Activated CD8-positive, alpha-beta T cell treated with anti-CD3 and anti-CD28 coated beads, Interleukin-2, amount 10 ng/mL, durations not matched to agents 7 days and 5 days (primary cell): ENCODE results near the gene CHD9. TPM values are rescaled to one million over a fixed set of nuclear protein-coding genes. Genes with fewer than 3 reads are reported as not detected.

Experiments
- ATAC-seq: fragments of 150-1000 bp; cut with Tn5 transposase; one replicate; pipeline ENCODE4 v1.10.0; 2021; ENCODE audit warnings: moderate library complexity
- CTCF ChIA-PET: fragments of 350-600 bp; sonication (Branson Sonifier 250); formaldehyde crosslinking; loops from one replicate; lab custom pipeline; 2021; ENCODE audit warnings: antibody characterized with exemption; lab: Charles Lee
- POLR2A ChIA-PET: fragments of 350-600 bp; sonication (Branson Sonifier 250); formaldehyde crosslinking; loops from one replicate; lab custom pipeline; 2021; ENCODE audit warnings: antibody characterized with exemption; lab: Charles Lee
- DNase-seq: peaks from one replicate; pipeline ENCODE4 v3.0.0-alpha.2; 2020
- H3K27ac Mint-ChIP-seq: one replicate; pipeline ENCODE4 v1.8.0; 2021; ENCODE audit warnings: mild to moderate bottlenecking, mixed read lengths
- H3K27me3 Mint-ChIP-seq: one replicate; pipeline ENCODE4 v1.8.0; 2021; ENCODE audit warnings: low read depth, mixed read lengths
- H3K36me3 Mint-ChIP-seq: one replicate; pipeline ENCODE4 v1.8.0; 2021; ENCODE audit warnings: low read depth, mixed read lengths
- H3K4me1 Mint-ChIP-seq: one replicate; pipeline ENCODE4 v1.8.0; 2021; ENCODE audit warnings: low read depth, mixed read lengths
- H3K4me3 Mint-ChIP-seq: one replicate; pipeline ENCODE4 v1.8.0; 2021; ENCODE audit warnings: mild to moderate bottlenecking, mixed read lengths
- H3K9me3 Mint-ChIP-seq: one replicate; pipeline ENCODE4 v1.8.0; 2022; ENCODE audit warnings: mixed read lengths; ENCODE audit not compliant: insufficient read depth
- total RNA-seq, 2 experiments: library from RNA; stranded (reverse); gene quantifications; one replicate each; pipeline ENCODE4 v1.2.3, GENCODE V29; 2021

Gene CHD9
- total RNA-seq, 2 experiments from 2014 or later: 23.5 to 32.1 TPM

DNA sequence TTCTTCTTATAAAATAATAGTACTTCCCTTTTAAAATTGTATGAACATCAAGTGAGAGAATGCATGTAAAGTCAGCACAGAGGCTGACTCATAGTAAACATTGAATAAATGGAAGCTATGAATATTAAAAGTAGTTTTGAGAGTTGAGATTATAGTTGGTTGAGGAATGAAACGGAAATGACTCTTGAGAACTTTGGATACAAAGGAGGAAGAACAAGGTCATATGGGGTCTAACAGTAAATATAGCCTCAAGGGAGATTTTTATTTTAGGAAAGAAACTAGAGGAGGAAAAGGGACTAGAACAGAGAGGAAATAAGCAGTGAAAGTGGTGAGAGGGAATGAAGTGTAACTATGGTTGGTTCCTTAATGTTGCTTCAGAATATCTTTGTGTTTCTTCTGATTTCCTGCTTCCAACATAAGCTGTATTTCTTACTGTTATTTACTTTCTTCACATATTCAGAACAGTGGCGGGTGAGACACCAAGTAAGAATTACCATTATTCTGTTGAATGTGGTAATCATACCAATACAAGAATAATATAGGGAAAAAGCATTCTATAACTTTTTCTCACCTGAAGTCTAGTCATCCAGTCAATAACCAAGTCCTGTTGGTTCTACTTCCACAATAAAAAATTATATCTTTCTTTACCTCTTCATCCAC is 165.1 kb downstream of the CHD9 start:
- H3K27ac Mint-ChIP-seq: no peak overlapping the region
- H3K4me1 Mint-ChIP-seq: no peaks in the 10 kb centered on the region
- H3K9me3 Mint-ChIP-seq: no peaks in the 10 kb centered on the region
- no peak for ATAC-seq
- no peak overlapping the region for H3K4me3 Mint-ChIP-seq
- ChIA-PET CTCF (interaction anchor here (1.3 to 1.4 kb wide), 2 partner anchors 12 to 58 kb away, joined by 3 to 4 read pairs; no protein-coding TSS in a partner anchor), POLR2A (no interaction called here)
- no peaks in the 10 kb centered on the region for H3K27me3 Mint-ChIP-seq
- no peak for DNase-seq
- no peaks in the 10 kb centered on the region for H3K36me3 Mint-ChIP-seq

DNA sequence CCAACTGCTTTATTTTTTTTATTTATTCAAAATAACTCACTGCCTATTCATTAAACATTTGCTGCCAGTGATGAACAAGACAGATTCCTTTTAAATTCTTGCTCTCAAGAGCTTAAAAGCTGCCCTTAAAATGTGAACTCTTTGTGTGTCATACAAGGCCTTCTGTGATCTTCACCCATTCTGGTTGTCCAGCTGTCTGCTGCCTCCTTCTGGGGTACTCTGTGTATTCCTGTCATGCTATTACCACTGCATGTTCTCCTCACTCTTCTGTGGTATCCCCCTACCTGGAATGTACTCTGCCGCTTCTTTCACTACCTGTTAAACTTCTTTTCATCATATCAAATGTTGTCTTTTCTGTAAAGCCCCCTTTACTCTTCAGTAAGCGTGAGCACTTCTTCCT is 165.8 kb downstream of the CHD9 start:
- Mint-ChIP-seq H3K36me3 (no peaks in the 10 kb centered on the region), H3K27ac (no peak overlapping the region), H3K27me3 (no peaks in the 10 kb centered on the region), H3K9me3 (no peaks in the 10 kb centered on the region), H3K4me3 (no peak overlapping the region), H3K4me1 (no peaks in the 10 kb centered on the region)
- POLR2A ChIA-PET: no interaction called here
- CTCF ChIA-PET: interaction anchor here (1.1 to 1.4 kb wide), 3 partner anchors 13 to 165 kb away, joined by 3 to 4 read pairs (median 3); no protein-coding TSS in a partner anchor
- DNase-seq (no peak), ATAC-seq (no peak)

DNA sequence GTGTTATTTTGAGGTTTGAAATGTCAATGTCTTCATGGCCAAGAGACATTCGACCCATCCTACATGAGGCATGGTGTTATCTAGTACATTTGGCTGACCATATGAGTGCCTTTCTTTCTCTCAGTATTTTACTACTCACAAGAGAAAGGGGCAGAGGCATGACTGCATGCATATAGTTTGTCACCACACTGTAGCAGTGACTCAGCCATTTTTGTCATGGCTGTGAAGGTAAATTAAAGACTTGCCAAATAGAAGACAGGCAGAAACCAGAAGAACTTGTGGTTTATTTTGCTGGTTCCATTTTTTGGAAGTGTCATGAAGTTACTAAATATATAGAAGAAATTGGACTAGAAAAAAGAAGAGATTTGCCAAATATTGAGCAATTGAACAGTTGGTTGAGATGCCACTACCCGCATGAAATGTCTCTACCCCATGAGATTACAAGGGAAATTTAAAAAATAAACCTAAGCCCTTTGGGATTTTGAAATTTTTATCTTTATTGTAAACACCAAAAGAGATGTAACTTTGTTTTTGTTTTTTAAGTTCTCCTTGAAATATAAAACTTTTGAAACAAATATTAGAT is 170.3 kb downstream of the CHD9 start:
- Mint-ChIP-seq H3K4me1 (no peaks in the 10 kb centered on the region), H3K27me3 (no peaks in the 10 kb centered on the region), H3K36me3 (peaks cover 9% of the 10 kb centered on the region), H3K9me3 (no peaks in the 10 kb centered on the region), H3K27ac (no peak overlapping the region), H3K4me3 (no peak overlapping the region)
- no peak for ATAC-seq
- ChIA-PET POLR2A (no interaction called here), CTCF (no interaction called here)
- no peak for DNase-seq

DNA sequence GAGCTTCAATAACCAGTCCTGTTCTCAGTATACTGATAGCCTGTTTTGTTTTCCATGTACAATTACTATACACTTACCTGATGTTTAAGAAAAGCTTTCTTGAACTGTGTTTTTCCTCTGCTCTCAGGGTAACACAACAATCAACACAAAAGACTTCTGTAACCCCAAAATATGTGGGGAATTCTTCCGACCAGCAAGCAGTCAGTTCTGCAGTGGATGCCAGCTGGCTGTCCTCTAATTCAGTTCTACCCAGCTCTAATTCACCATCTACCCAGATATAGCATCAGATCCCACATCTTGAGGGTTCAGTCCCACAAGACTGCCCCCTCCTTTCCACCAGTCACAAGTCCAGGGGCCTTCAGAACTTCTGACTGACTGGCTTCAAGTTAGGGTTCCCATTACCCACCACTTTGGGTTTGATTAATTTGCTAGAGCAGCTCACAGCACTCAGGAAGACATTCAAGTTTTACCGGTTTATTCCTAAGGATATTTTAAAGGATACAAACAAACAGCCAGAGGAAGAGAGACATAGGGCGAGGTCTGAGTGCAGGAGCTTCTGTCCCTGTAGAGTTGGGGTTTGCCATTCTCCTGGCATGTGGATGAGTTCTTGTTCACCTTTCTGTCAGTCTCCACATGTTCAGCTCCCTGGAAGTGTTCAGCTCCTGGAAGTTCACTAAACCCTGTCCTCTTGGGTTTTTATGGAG is 178.2 kb downstream of the CHD9 start:
- ATAC-seq: no peak
- Mint-ChIP-seq H3K27me3 (no peaks in the 10 kb centered on the region), H3K27ac (no peak overlapping the region), H3K4me1 (no peaks in the 10 kb centered on the region), H3K36me3 (peaks cover 27% of the 10 kb centered on the region), H3K9me3 (no peaks in the 10 kb centered on the region), H3K4me3 (no peak overlapping the region)
- DNase-seq: no peak
- ChIA-PET POLR2A (no interaction called here), CTCF (no interaction called here)

DNA sequence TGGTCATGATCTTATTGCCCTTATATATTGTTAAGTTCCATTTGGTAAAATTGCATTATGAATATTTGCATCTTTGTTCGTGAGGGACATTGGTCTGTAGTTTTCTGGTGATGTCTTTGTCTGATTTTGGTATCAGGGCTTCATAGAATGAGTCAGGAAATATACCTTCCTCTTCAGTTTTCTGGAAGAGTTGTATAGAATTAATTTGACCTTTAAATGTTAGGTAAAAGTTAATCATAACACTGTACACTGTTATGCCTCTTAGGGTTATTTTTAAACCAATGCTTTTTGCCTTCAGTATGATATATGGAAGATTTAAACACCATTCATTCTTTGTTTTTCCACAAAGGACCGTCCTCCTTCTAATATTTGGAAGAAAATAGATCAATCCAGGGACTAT is 180.0 kb downstream of the CHD9 start:
- ChIA-PET POLR2A (no interaction called here), CTCF (no interaction called here)
- no peak for DNase-seq
- peaks cover 26% of the 10 kb centered on the region for H3K36me3 Mint-ChIP-seq
- H3K4me3 Mint-ChIP-seq: no peak overlapping the region
- no peaks in the 10 kb centered on the region for H3K9me3 Mint-ChIP-seq
- no peaks in the 10 kb centered on the region for H3K4me1 Mint-ChIP-seq
- no peak overlapping the region for H3K27ac Mint-ChIP-seq
- H3K27me3 Mint-ChIP-seq: no peaks in the 10 kb centered on the region
- no peak for ATAC-seq

GRCh38 chr16:53235851-53236250 is 181.1 kb downstream of the CHD9 start:
- POLR2A ChIA-PET: no interaction called here
- Mint-ChIP-seq H3K4me1 (no peaks in the 10 kb centered on the region), H3K27me3 (no peaks in the 10 kb centered on the region), H3K9me3 (no peaks in the 10 kb centered on the region), H3K27ac (no peak overlapping the region), H3K4me3 (no peak overlapping the region), H3K36me3 (peaks cover 21% of the 10 kb centered on the region)
- CTCF ChIA-PET: no interaction called here
- ATAC-seq (no peak), DNase-seq (no peak)

DNA sequence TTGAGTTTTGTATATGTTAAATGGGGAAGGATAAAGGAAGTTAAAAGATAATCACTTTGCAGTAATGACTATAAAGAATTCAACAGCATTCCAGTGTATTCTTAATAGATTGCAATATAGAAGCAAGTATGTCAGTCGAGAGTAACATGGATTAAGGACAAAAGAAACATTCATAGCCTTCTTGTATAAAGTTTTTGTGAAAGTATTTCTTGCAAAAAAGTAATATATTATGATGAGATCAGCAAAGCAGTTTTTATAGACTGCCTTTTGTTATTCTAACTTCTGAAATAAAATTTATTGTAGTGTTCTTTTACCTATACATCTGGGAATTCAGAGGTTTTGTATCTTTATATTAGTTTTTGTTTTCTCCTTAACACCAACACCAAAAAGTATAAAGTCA is 194.5 kb downstream of the CHD9 start:
- Mint-ChIP-seq H3K27ac (no peak overlapping the region), H3K36me3 (peaks cover 28% of the 10 kb centered on the region), H3K4me1 (no peaks in the 10 kb centered on the region), H3K4me3 (no peak overlapping the region), H3K9me3 (no peaks in the 10 kb centered on the region), H3K27me3 (no peaks in the 10 kb centered on the region)
- CTCF ChIA-PET: no interaction called here
- POLR2A ChIA-PET: no interaction called here
- no peak for DNase-seq
- no peak for ATAC-seq

- no peak for ATAC-seq
- Mint-ChIP-seq H3K4me3 (no peak overlapping the region), H3K27ac (no peak overlapping the region), H3K36me3 (peaks cover 33% of the 10 kb centered on the region), H3K9me3 (no peaks in the 10 kb centered on the region), H3K4me1 (no peaks in the 10 kb centered on the region), H3K27me3 (no peaks in the 10 kb centered on the region)
- CTCF ChIA-PET: no interaction called here
- POLR2A ChIA-PET: no interaction called here
- DNase-seq: no peak
These were observed 202.2 kb downstream of the CHD9 start for GRCh38 chr16:53257001-53257400.

DNA sequence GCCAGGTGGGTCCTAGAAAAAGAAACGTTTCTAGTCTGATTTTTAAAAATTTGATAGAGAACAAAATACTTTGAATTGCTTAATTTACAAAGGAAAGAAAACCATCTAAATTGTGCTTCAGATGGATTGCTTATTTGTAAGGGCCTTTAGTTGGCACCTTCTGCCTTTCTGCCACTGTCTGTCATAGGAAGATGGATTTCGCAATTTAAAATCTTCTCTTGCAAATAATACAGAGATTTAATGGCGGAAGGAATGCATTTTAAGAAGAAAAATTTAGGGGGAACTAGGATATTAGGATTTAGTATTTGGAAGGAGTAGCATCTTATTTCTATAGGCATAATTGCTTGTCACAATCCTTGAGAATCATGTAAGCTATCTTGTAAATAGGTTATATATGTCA is 204.0 kb downstream of the CHD9 start:
- no peak overlapping the region for H3K27ac Mint-ChIP-seq
- POLR2A ChIA-PET: no interaction called here
- no peaks in the 10 kb centered on the region for H3K9me3 Mint-ChIP-seq
- no peaks in the 10 kb centered on the region for H3K27me3 Mint-ChIP-seq
- ATAC-seq: no peak
- no peak overlapping the region for H3K4me3 Mint-ChIP-seq
- H3K36me3 Mint-ChIP-seq: peaks cover 24% of the 10 kb centered on the region
- no peak for DNase-seq
- CTCF ChIA-PET: no interaction called here
- no peaks in the 10 kb centered on the region for H3K4me1 Mint-ChIP-seq

DNA sequence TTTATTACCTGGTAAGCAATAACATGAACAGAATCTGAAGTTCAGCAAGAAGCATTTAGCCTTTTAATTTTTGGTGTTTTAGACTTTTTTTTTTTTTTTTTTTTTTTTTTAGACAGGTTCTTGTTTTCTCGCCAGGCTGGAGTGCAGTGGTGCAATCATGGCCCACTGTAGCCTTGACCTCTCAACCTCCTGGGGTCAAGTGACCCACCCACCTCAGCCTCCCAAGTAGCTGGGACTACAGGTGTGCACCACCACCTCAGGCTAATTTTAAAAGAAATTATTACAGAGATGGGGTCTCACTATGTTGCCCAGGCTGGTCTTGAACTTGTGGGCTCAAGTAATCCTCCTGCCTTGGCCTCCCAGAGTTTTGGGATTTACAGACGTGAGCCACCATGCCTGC is 206.5 kb downstream of the CHD9 start:
- POLR2A ChIA-PET: no interaction called here
- Mint-ChIP-seq H3K36me3 (peaks cover 14% of the 10 kb centered on the region), H3K9me3 (no peaks in the 10 kb centered on the region), H3K27ac (no peak overlapping the region), H3K27me3 (no peaks in the 10 kb centered on the region), H3K4me3 (no peak overlapping the region), H3K4me1 (no peaks in the 10 kb centered on the region)
- DNase-seq (no peak), ATAC-seq (no peak)
- CTCF ChIA-PET: no interaction called here

- Mint-ChIP-seq H3K4me3 (no peak overlapping the region), H3K27me3 (no peaks in the 10 kb centered on the region), H3K27ac (no peak overlapping the region), H3K36me3 (peaks cover 10% of the 10 kb centered on the region), H3K4me1 (no peaks in the 10 kb centered on the region), H3K9me3 (no peaks in the 10 kb centered on the region)
- CTCF ChIA-PET: no interaction called here
- ATAC-seq (no peak), DNase-seq (no peak)
- POLR2A ChIA-PET: no interaction called here
These were observed 207.9 kb downstream of the CHD9 start for GRCh38 chr16:53262645-53263044.

DNA sequence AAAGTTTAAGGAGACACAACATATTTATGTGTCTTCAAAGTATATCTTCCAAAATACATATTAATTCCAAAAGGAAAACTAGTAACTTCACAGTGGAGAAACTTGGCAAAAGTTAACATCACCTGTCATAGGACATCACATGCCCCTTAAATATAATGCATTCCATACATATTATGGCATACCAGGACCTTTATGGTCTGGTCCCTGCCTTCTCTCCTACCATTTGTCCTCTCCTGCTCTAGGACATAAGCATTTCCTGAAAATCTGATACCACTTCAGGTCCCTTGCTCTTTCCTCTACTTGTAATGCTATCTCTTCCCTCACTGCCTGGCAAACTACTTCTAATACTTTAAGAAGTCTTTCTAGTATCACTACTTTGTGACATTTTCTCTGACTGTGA is 211.4 kb downstream of the CHD9 start:
- Mint-ChIP-seq H3K36me3 (peaks cover 9% of the 10 kb centered on the region), H3K9me3 (no peaks in the 10 kb centered on the region), H3K27ac (no peak overlapping the region), H3K4me3 (no peak overlapping the region), H3K4me1 (no peaks in the 10 kb centered on the region), H3K27me3 (no peaks in the 10 kb centered on the region)
- ATAC-seq: no peak
- CTCF ChIA-PET: interaction anchor here (1.2 kb wide), 1 partner anchor 12 kb away, joined by 4 read pairs; no protein-coding TSS in a partner anchor
- POLR2A ChIA-PET: no interaction called here
- no peak for DNase-seq
